Adrenal gland (tissue), 12 donors: ENCODE data around the gene PKD1. TPM values are rescaled to one million over a fixed set of nuclear protein-coding genes. Genes with fewer than 3 reads are reported as not detected.

ENCODE experiments used
- DNase-seq, 7 donors: peaks; one replicate each; pipeline ENCODE4 v3.0.0-alpha.2; 2019 to 2020
- H3K27ac ChIP-seq, 5 donors: fragments of 200-600 bp; sonication (generic) in 4 of 5; 1 replicate in 3 of 5; 2 replicates in 2 of 5; pipeline versions ENCODE4 v1.5.1 to v1.8.0; 2016 to 2020; ENCODE audit warnings: mild to moderate bottlenecking in 1 of 5
- H3K27me3 ChIP-seq: fragments of 200-600 bp; 2 replicates; pipeline ENCODE4 v1.8.0; 2021
- H3K36me3 ChIP-seq, 2 donors: fragments of 200-600 bp; replicated peaks in 1 of 2; 1 replicate in 1 of 2; 2 replicates in 1 of 2; pipeline versions ENCODE4 v1.5.1 to v1.8.0; 2018 to 2022
- H3K4me1 ChIP-seq, 2 donors: fragments of 200-600 bp; replicated peaks in 1 of 2; 1 replicate in 1 of 2; 2 replicates in 1 of 2; pipeline versions ENCODE4 v1.5.1 to v1.8.0; 2018 to 2021
- H3K4me3 ChIP-seq, 4 donors: fragments of 200-600 bp; sonication (generic) in 3 of 4; one replicate each; pipeline ENCODE4 v1.5.1; 2016 to 2018
- H3K9me3 ChIP-seq, 3 donors: fragments of 200-600 bp; sonication (generic) in 1 of 3; replicated peaks in 1 of 3; 1 replicate in 2 of 3; 2 replicates in 1 of 3; pipeline versions ENCODE4 v1.5.1 to v1.8.0; 2016 to 2021
- POLR2A ChIP-seq, 2 donors: fragments of 450-650 bp; IDR thresholded peaks; one replicate each; pipeline ENCODE4 v1.6.1; 2017; ENCODE audit warnings: antibody characterized with exemption in 2 of 2, mild to moderate bottlenecking in 2 of 2, moderate library complexity in 1 of 2
- WGBS, 4 donors: extraction: QIAGEN DNeasy Blood & Tissue Kit in 2 of 4; methylation state at CpG; one replicate each; pipeline versions ENCODE4 v1.1.5 to v1.1.7; 2013 to 2017; 5-methylcytosine and 5-hydroxymethylcytosine counted together
- intact Hi-C, 2 donors: fragments of 100-400 bp; cut with DNase I; formaldehyde crosslinking; loops; one replicate each; pipeline versions ENCODE4 v1.14.1 to v1.15.0; 2022 to 2023
- polyA plus RNA-seq, 3 donors: library from polyadenylated mRNA; stranded (reverse); fragments of 200-250 nt in 2 of 3; fragments of 350-450 nt in 1 of 3; fragmentation: Illumina TruSeq in 1 of 3; extraction: RNeasy Lipid Tissue Mini Kit (QIAGEN cat#74804) in 1 of 3; gene quantifications; one replicate each; pipeline ENCODE4 v1.2.3, GENCODE V29; 2013 to 2014
- total RNA-seq, 9 donors: library from RNA; depleted of rRNA in 4 of 9; stranded (reverse); fragments of >200 nt in 4 of 9; fragments of 120-200 nt in 1 of 9; fragmentation: NEBNext Ultra II Directional in 1 of 9; extraction: Animal tissue kit (Norgen Biotek cat#: 25700) in 1 of 9; gene quantifications; one replicate each; pipeline versions ENCODE4 v1.1.0 to v1.2.4, GENCODE V29; 2013 to 2023
- TF ChIP-seq, protein P1 (sequence below), 6 experiments: fragments of 450-650 bp in 4 of 6; fragments of 200-600 bp in 2 of 6; sonication (generic) in 1 of 6; IDR thresholded peaks; 1 replicate in 5 of 6; 2 replicates in 1 of 6; pipeline versions ENCODE4 v1.5.1 to v1.8.0; 2016 to 2021; ENCODE audit warnings: antibody characterized with exemption in 6 of 6, mild to moderate bottlenecking in 2 of 6, moderate library complexity in 1 of 6
- donor health status: healthy with polysubstance abuse.
- donor health status: Bipolar disorder and iron deficiency.
- donor health status: DM: yes; HTN: yes; CAD: no.
- donor health status: DM: no; HTN: no; CAD: no.
- donor health status: DM: no; HTN: no; CAD: no.
- donor health status: DM: yes; HTN: yes; CAD: no.

Gene PKD1
- total and polyA plus RNA-seq, 12 donors, result 9.2 to 359 (median 102) TPM

DNA sequence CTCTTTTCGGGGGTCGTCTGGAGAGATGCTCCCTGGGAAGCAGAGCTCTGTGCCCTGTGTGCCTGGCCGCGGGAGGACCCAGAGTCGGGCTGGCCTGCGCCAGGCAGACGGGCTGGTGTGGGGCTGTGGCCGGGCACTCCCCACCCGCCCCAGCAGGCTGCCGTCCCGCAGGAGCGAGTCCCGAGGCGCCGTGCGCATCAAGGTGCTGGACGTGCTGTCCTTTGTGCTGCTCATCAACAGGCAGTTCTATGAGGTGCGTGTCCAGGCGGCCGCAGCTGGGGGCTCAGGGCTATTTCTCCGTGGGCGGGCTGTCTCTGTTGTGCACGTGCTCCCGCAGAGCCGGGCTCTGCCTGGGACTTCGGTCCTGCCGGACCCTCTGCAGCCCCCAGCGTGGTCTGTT lies 72.9 kb downstream of the PKD1 start:
- Histone ChIP-seq H3K4me1 (no peaks in the 10 kb centered on the region), H3K36me3 (peaks cover 0 to 64% of the 10 kb centered on the region in 2 donors), H3K27me3 (no peaks in the 10 kb centered on the region), H3K27ac (no peak overlapping the region), H3K9me3 (no peaks in the 10 kb centered on the region), H3K4me3 (no peak overlapping the region)
- no peak for TF ChIP-seq POLR2A (IDR thresholded peaks at IDR 0.05)
- TF ChIP-seq, protein P1, sequence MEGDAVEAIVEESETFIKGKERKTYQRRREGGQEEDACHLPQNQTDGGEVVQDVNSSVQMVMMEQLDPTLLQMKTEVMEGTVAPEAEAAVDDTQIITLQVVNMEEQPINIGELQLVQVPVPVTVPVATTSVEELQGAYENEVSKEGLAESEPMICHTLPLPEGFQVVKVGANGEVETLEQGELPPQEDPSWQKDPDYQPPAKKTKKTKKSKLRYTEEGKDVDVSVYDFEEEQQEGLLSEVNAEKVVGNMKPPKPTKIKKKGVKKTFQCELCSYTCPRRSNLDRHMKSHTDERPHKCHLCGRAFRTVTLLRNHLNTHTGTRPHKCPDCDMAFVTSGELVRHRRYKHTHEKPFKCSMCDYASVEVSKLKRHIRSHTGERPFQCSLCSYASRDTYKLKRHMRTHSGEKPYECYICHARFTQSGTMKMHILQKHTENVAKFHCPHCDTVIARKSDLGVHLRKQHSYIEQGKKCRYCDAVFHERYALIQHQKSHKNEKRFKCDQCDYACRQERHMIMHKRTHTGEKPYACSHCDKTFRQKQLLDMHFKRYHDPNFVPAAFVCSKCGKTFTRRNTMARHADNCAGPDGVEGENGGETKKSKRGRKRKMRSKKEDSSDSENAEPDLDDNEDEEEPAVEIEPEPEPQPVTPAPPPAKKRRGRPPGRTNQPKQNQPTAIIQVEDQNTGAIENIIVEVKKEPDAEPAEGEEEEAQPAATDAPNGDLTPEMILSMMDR (IDR thresholded peaks at IDR 0.05), result no peak
- intact Hi-C loops, result no loop called here
- WGBS, 4 donors, result 95 to 96% (median 96%) methylated on average over 24 to 28 of the region's 28 CpGs; no CpG with 5 or more reads in 1 of the 4 donors
- no peak for DNase-seq

DNA sequence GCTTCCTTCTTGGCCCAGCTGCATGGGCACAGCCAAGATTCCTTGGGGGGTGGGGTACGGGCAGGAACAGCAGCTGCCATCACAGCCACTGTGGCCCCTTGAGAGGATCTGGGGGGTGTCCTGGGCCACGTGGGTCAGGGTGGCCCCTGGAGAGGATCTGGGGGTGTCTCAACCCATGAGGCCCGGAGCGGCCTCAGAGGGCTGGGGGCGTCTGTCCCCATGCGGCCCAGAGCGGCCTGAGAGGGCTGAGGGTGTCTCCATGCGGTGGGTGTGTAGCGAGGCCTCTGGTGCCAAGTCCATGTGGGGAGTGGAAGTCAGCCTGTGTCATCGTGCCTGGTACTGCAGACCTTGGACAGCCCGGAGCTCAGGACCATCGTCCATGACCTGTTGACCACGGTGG lies 74.2 kb downstream of the PKD1 start:
- TF ChIP-seq, protein P1 (IDR thresholded peaks at IDR 0.05), result no peak
- TF ChIP-seq POLR2A (IDR thresholded peaks at IDR 0.05), result no peak
- no peaks in the 10 kb centered on the region for H3K27me3 ChIP-seq
- H3K4me1 ChIP-seq, result no peaks in the 10 kb centered on the region
- intact Hi-C loops, result no loop called here
- no peak overlapping the region for H3K27ac ChIP-seq
- no peak for DNase-seq
- WGBS, 4 donors, result 89 to 100% (median 91%) methylated on average over 3 to 13 of the region's 13 CpGs
- no peak overlapping the region for H3K4me3 ChIP-seq
- H3K9me3 ChIP-seq, result no peaks in the 10 kb centered on the region
- peaks cover 0 to 72% of the 10 kb centered on the region in 2 donors for H3K36me3 ChIP-seq

DNA sequence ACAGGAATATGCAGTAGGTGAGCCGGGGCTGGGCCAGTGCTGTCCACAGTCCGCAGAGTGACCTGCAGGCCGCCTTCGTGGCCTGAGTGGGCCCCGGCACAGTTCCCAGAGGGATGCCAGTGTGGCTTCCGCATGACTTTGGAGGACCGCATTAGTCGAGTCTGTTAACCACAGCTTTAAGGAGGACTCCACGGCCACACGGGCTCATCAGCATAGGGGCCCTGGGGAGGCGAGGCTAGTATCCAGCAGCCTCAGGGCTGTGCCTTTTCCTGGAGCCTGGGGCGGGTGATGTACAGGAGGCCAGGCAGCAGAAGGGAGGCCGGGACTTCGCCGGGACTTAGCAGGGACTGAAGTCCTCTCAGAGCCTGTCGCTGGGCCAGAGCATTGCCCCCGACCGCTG lies 74.7 kb downstream of the PKD1 start:
- no peaks in the 10 kb centered on the region for H3K4me1 ChIP-seq
- no peak overlapping the region for H3K4me3 ChIP-seq
- TF ChIP-seq POLR2A (IDR thresholded peaks at IDR 0.05), result no peak
- TF ChIP-seq, protein P1 (IDR thresholded peaks at IDR 0.05), result no peak
- DNase-seq, result no peak
- H3K27me3 ChIP-seq, result no peaks in the 10 kb centered on the region
- WGBS, 4 donors, result 92 to 100% (median 94%) methylated on average over 2 to 18 of the region's 18 CpGs
- H3K27ac ChIP-seq, result no peak overlapping the region
- intact Hi-C loops, result no loop called here
- H3K9me3 ChIP-seq, result no peaks in the 10 kb centered on the region
- peaks cover 0 to 67% of the 10 kb centered on the region in 2 donors for H3K36me3 ChIP-seq

DNA sequence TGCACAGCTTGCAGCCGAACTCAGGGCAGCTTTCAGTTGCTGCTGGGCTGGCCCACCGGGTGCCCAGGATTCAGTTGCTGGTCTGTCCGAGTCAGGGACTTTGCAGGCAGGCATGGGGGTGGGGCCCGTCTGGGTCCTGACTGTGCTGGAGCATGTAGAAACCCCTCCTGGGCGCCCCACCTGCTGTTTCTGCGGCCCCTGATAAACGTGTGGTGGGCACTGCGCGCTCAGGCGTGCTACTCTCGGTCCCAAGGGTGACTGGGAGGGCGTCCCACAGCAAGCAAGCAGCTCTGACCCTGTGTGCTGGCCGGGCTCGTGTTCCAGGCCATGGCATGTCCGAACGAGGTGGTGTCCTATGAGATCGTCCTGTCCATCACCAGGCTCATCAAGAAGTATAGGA lies 75.4 kb downstream of the PKD1 start:
- Histone ChIP-seq H3K9me3 (no peaks in the 10 kb centered on the region), H3K27ac (no peak overlapping the region), H3K4me1 (no peaks in the 10 kb centered on the region), H3K36me3 (peaks cover 0 to 60% of the 10 kb centered on the region in 2 donors), H3K4me3 (no peak overlapping the region), H3K27me3 (no peaks in the 10 kb centered on the region)
- intact Hi-C loops, result no loop called here
- 92 to 100% (median 94%) methylated on average over 6 to 17 of the region's 17 CpGs; no CpG with 5 or more reads in 1 of the 4 donors for WGBS, 4 donors
- no peak for DNase-seq
- TF ChIP-seq, protein P1 (IDR thresholded peaks at IDR 0.05), result no peak
- TF ChIP-seq POLR2A (IDR thresholded peaks at IDR 0.05), result no peak
